Progenitor cell of endocrine pancreas (in vitro differentiated cells): Measurements from ENCODE around the gene GTSE1. TPM values are rescaled to one million over a fixed set of nuclear protein-coding genes. Genes with fewer than 3 reads are reported as not detected.

Experiments used
- DNase-seq: peaks from one replicate; pipeline ENCODE4 v3.0.0; 2021; ENCODE audit warnings: low spot score; ENCODE audit not compliant: unreplicated experiment
- H3K27ac Mint-ChIP-seq: 2 replicates; pipeline ENCODE4 v1.8.0; 2021; ENCODE audit warnings: mild to moderate bottlenecking, moderate library complexity, mixed read lengths
- H3K27me3 Mint-ChIP-seq: 2 replicates; pipeline ENCODE4 v1.8.0; 2021; ENCODE audit warnings: mixed read lengths
- H3K36me3 Mint-ChIP-seq: 2 replicates; pipeline ENCODE4 v1.8.0; 2022; ENCODE audit warnings: mixed read lengths; ENCODE audit not compliant: insufficient read depth
- H3K4me1 Mint-ChIP-seq: 2 replicates; pipeline ENCODE4 v1.8.0; 2021; ENCODE audit warnings: low read depth, mixed read lengths
- H3K4me3 Mint-ChIP-seq: 2 replicates; pipeline ENCODE4 v1.8.0; 2021; ENCODE audit warnings: low read depth, mild to moderate bottlenecking, moderate library complexity, mixed read lengths
- H3K9me3 Mint-ChIP-seq: 2 replicates; pipeline ENCODE4 v1.8.0; 2021; ENCODE audit warnings: low read depth, mixed read lengths
- total RNA-seq: library from RNA; stranded (reverse); gene quantifications from 2 replicates; pipeline ENCODE4 v1.2.1, GENCODE V29; 2021
- TF ChIP-seq, protein P1 (sequence below): fragments of 200-600 bp; sonication (generic); IDR thresholded peaks from one replicate; pipeline ENCODE4 v1.5.0; 2021; ENCODE audit warnings: antibody characterized with exemption, mild to moderate bottlenecking; ENCODE audit not compliant: unreplicated experiment

GTSE1 gene
- total RNA-seq, 1 donor from 2014 or later, result 25.1 TPM

DNA sequence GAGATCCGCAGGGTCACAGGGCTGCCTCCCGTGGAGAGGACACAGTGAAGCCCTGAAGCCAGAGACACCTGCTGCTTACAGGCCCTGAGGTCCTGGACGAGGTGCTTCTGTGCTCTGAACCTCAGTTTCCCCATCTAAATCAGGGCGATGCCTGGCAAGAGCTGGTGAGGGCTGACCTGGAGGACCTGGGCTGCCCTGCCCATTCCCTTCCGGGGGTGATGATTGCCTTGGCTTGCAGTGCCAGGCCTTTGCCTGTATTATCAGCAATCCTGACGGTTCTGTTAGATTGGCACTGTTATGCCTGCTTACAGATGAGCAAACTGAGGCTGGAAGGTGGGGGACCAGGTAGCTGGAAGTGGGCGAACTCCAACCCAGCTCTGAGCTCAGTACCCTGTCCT, 7.8 kb upstream of the GTSE1 start:
- Mint-ChIP-seq H3K36me3 (peaks cover 30% of the 10 kb centered on the region), H3K4me1 (no peaks in the 10 kb centered on the region), H3K27ac (no peak overlapping the region), H3K27me3 (no peaks in the 10 kb centered on the region), H3K9me3 (no peaks in the 10 kb centered on the region), H3K4me3 (no peak overlapping the region)
- TF ChIP-seq, protein P1, sequence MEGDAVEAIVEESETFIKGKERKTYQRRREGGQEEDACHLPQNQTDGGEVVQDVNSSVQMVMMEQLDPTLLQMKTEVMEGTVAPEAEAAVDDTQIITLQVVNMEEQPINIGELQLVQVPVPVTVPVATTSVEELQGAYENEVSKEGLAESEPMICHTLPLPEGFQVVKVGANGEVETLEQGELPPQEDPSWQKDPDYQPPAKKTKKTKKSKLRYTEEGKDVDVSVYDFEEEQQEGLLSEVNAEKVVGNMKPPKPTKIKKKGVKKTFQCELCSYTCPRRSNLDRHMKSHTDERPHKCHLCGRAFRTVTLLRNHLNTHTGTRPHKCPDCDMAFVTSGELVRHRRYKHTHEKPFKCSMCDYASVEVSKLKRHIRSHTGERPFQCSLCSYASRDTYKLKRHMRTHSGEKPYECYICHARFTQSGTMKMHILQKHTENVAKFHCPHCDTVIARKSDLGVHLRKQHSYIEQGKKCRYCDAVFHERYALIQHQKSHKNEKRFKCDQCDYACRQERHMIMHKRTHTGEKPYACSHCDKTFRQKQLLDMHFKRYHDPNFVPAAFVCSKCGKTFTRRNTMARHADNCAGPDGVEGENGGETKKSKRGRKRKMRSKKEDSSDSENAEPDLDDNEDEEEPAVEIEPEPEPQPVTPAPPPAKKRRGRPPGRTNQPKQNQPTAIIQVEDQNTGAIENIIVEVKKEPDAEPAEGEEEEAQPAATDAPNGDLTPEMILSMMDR, result no peak
- DNase-seq, result no peak

DNA sequence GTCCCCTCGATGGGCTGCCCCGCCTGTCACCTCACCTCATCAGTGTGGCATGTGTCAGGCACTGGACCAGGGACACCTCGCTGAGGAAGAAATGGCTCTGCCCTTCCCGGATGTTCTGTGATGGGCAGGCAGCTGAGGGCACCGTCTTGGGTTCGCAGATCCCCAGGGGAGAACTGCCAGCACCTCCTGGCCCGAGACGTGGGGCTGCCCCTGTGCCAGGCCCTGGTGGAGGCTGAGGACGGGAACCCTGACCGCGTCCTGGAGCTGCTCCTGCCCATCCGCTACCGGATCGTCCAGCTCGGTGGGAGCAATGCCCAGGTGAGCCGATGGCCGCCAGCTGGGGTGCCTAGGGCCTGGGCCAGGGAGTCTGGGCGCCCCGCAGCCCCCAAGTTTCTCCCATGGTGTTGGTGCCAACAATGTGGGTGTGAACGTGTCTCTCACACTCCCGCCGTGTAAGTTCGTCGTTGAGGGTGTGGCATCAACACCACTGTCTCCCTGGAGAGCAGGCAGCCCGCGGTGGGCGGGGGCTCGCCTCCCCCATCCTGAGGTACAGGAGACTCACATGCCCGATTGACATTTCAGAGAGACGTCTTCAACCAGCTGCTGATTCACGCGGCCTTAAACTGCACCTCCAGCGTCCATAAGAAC, 7.3 kb upstream of the GTSE1 start:
- DNase-seq, result no peak
- Mint-ChIP-seq H3K9me3 (no peaks in the 10 kb centered on the region), H3K27me3 (no peaks in the 10 kb centered on the region), H3K4me3 (no peak overlapping the region), H3K27ac (no peak overlapping the region), H3K36me3 (peaks cover 25% of the 10 kb centered on the region), H3K4me1 (no peaks in the 10 kb centered on the region)
- TF ChIP-seq, protein P1, result no peak

DNA sequence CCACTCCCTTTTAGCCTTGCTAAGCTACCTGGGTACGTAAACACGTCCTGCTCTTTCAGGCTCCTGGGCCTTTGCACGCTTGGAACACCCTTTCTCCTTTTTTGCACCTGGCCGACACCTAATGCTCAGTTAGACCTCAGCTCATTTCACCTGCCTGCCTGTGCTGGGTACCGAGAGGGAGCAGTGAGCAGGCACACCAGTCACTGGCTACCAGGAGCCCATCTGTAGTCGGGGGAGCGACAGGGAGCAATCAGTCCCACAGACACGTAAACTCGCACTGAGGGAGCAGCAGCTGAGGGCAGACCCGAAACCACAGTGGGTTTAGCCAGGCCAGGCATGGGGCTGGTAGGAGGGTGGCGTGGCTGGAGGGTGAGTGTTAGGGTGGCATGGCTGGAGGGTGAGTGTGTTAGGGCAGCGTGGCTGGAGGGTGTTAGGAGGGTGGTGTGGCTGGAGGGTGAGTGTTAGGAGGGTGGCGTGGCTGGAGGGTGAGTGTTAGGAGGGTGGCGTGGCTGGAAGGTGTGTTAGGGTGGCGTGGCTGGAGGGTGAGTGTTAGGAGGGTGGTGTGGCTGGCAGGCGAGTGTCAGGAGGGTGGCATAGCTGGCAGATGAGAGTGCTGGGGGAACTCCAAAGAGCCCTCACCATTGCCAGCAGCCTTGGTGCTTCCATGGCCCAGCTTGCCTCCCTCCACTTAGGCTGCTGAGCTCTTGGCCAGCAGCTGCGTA, 6.4 kb upstream of the GTSE1 start:
- no peak overlapping the region for H3K4me3 Mint-ChIP-seq
- TF ChIP-seq, protein P1, result no peak
- no peak overlapping the region for H3K27ac Mint-ChIP-seq
- H3K9me3 Mint-ChIP-seq, result no peaks in the 10 kb centered on the region
- H3K4me1 Mint-ChIP-seq, result peaks cover under 1% of the 10 kb centered on the region
- DNase-seq, result no peak
- no peaks in the 10 kb centered on the region for H3K27me3 Mint-ChIP-seq
- peaks cover 21% of the 10 kb centered on the region for H3K36me3 Mint-ChIP-seq

DNA sequence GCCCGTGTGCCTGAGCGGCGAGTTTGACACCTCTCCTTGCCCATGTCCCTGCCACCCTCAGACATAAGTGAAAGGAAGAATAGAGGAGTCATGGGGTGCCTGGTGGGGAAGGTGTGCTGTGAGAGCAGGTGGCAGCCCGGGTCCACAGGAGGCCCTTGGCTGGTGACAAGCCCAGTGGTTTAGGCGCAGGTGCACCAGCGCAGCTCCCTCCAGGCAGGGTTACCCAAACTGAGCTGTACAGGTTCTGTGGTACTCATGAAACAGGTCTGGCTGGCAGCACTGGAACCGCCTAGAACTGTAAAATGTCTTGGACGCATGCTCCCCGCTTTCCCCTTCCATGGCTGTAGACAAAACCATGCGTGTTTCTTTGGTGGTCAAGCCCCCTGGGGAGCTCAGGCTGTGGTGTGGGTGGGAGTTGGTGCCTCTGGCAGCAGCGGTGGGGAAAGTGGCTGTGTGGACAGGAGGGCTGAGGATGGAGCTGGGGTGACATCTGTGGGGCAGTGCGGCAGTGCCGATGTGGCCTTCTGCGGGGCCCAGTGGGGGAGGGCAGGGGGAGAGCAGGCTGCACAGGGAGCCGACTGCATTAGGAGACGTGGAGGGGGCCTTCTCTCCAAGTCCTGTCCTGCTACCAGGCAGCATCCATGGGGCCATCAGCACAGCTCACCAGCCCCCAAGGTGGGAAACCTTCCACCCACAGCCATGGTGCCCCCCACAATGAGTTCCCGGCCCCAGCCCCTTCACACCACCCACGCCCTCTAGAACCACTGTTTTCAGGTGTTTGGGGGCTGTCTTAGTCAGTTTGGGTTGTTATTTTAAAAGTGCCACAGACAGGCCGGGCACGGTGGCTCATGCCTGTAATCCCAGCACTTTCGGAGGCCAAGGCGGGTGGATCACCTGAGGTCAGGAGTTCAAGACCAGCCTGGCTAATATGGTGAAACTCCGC, 5.6 kb upstream of the GTSE1 start:
- Mint-ChIP-seq H3K27ac (no peak overlapping the region), H3K9me3 (no peaks in the 10 kb centered on the region), H3K4me3 (no peak overlapping the region)

More for the DNA sequence above, 5.6 kb upstream of the GTSE1 start:
- H3K36me3 Mint-ChIP-seq, result peaks cover 16% of the 10 kb centered on the region
- DNase-seq, result no peak
- TF ChIP-seq, protein P1, result no peak
- no peaks in the 10 kb centered on the region for H3K27me3 Mint-ChIP-seq
- H3K4me1 Mint-ChIP-seq, result peaks cover 5% of the 10 kb centered on the region
